Measurements from ENCODE around the gene INSL3. TPM values are rescaled to one million over a fixed set of nuclear protein-coding genes. Genes with fewer than 3 reads are reported as not detected.

INSL3 gene
- total and polyA plus RNA-seq, 2 of the 13 experiments (the other 11 are each of a cell fraction or from before 2014, with no cell fraction given): 0.30 TPM; not detected in 1

GRCh38 chr19:17787274-17787913, 33.9 kb downstream of the INSL3 start (continued):
- TF ChIP-seq, protein P1, sequence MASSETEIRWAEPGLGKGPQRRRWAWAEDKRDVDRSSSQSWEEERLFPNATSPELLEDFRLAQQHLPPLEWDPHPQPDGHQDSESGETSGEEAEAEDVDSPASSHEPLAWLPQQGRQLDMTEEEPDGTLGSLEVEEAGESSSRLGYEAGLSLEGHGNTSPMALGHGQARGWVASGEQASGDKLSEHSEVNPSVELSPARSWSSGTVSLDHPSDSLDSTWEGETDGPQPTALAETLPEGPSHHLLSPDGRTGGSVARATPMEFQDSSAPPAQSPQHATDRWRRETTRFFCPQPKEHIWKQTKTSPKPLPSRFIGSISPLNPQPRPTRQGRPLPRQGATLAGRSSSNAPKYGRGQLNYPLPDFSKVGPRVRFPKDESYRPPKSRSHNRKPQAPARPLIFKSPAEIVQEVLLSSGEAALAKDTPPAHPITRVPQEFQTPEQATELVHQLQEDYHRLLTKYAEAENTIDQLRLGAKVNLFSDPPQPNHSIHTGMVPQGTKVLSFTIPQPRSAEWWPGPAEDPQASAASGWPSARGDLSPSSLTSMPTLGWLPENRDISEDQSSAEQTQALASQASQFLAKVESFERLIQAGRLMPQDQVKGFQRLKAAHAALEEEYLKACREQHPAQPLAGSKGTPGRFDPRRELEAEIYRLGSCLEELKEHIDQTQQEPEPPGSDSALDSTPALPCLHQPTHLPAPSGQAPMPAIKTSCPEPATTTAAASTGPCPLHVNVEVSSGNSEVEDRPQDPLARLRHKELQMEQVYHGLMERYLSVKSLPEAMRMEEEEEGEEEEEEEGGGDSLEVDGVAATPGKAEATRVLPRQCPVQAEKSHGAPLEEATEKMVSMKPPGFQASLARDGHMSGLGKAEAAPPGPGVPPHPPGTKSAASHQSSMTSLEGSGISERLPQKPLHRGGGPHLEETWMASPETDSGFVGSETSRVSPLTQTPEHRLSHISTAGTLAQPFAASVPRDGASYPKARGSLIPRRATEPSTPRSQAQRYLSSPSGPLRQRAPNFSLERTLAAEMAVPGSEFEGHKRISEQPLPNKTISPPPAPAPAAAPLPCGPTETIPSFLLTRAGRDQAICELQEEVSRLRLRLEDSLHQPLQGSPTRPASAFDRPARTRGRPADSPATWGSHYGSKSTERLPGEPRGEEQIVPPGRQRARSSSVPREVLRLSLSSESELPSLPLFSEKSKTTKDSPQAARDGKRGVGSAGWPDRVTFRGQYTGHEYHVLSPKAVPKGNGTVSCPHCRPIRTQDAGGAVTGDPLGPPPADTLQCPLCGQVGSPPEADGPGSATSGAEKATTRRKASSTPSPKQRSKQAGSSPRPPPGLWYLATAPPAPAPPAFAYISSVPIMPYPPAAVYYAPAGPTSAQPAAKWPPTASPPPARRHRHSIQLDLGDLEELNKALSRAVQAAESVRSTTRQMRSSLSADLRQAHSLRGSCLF (CRISPR knock-in tag; IDR thresholded peaks at IDR 0.05; ENCODE audit: borderline replicate concordance): no peak
- no peak for TF ChIP-seq ZNF33A (CRISPR knock-in tag; IDR thresholded peaks at IDR 0.05; ENCODE audit: borderline replicate concordance)
- TF ChIP-seq KDM5A (IDR thresholded peaks at IDR 0.05; ENCODE audit: borderline replicate concordance, low read length): no peak
- TF ChIP-seq HES4 (CRISPR knock-in tag; IDR thresholded peaks at IDR 0.05; ENCODE audit: borderline replicate concordance): no peak
- TF ChIP-seq LRRFIP1 (CRISPR knock-in tag; conservative IDR thresholded peaks at IDR 0.05): no peak
- no peak for TF ChIP-seq ZNF670 (CRISPR knock-in tag; IDR thresholded peaks at IDR 0.05; ENCODE audit: borderline replicate concordance)
